Hematopoietic multipotent progenitor cell treated with erythropoietin and hydrocortisone succinate and interleukin-3 and kit ligand, for 4 days (in vitro differentiated cells): ENCODE results near the gene IL18BP.

ENCODE experiments used
- DNase-seq: peaks from one replicate; pipeline ENCODE4 v3.0.0-alpha.2; 2015

The IL18BP gene

DNA sequence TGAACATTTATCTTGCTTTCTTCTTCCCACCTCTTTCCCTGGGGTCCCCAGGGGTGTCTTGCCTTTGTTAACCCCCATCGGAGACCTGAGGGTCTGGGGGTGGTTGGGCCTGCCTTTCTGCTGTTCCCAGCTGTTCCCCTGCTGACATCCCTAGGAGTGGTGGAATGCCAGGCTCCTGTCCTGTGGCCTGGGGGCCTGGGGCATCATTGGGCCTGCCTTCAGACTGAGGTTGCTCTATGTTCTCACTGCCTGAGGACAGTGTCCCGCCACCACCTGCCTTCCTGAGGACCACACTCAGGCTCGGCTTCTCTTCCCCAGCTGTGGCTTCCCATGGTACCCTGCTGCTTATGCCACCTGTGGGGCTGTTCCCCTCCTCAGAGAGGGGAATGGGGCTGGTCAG, 1.1 kb upstream of the IL18BP start:
- no peak for DNase-seq

DNA sequence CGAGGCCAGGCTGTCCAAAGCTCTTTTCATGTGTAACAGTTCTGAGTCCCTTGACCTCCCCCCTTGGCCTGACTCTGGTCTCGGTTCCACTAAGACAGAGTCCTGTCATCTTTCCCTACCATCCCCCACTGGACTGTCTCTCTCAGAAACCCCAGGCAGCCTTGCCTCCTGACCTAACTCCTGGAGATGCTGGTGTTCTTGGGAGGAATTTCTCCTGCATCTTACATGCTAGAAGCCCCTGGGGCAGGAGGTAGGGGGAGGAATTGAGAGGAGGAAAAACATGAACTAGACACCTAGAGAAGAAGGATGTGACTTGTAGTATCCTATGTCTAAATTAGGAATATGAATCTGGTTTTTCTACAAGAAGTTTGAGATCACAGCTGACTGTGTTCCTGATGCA, 648 bp upstream of the IL18BP start:
- DNase-seq, result no peak

DNA sequence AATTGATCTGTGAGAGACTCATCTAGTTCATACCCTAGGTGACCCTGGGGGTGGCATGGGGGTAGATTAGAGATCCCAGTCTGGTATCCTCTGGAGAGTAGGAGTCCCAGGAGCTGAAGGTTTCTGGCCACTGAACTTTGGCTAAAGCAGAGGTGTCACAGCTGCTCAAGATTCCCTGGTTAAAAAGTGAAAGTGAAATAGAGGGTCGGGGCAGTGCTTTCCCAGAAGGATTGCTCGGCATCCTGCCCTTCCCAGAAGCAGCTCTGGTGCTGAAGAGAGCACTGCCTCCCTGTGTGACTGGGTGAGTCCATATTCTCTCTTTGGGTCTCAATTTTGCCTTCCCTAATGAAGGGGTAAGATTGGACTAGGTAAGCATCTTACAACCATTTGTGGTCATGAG, 653 bp downstream of the IL18BP start:
- DNase-seq, result no peak

DNA sequence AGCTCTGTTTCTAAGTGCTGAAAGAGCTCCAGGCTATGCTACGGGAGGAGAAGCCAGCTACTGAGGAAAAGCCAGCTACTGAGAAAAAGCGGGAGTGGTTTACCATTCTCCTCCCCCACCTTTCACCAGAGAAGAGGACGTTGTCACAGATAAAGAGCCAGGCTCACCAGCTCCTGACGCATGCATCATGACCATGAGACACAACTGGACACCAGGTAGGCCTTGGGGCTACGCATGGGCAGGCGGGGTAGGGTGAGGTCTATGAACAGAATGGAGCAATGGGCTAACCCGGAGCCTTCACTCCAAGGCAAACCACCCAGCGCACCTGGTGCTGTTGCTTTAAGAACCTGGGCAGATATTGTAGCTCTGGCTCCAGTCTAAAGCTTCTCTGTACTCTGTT, 1.1 kb downstream of the IL18BP start:
- peak; percentile 48 for DNase-seq

DNA sequence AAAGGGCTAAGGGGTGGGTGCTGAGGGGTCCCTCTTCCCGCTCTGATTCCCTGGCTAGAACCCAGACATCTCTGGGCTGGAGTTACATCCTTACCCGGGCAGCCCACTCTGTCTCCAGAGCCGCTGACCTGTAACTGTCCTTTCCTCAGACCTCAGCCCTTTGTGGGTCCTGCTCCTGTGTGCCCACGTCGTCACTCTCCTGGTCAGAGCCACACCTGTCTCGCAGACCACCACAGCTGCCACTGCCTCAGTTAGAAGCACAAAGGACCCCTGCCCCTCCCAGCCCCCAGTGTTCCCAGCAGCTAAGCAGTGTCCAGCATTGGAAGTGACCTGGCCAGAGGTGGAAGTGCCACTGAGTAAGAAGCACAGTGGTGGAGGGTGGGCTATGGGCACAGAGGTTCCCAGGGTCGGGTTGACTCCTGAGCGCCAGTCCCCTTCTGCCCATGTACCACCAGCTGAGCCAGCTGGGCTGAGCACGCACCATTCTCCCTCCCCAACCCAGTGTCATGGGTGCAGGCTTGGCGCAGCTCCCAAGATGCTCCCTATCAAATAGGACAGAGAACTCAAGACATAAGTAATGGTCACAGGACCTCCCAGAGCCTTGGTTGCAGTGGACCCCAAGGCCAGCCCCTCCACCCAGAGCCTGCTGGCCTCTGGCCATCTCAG, 1.6 kb downstream of the IL18BP start:
- no peak for DNase-seq

DNA sequence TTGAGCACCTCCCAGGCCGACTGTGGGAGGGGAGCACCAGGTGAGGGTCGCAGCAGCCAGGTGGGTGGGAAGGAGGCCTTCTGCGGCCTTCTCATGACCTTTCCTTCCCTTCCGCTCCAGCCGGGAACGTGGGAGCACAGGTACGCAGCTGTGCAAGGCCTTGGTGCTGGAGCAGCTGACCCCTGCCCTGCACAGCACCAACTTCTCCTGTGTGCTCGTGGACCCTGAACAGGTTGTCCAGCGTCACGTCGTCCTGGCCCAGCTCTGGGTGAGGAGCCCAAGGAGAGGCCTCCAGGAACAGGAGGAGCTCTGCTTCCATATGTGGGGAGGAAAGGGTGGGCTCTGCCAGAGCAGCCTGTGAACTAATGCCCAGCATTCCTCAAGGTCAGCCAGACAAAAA, 2.6 kb downstream of the IL18BP start:
- DNase-seq, result no peak

DNA sequence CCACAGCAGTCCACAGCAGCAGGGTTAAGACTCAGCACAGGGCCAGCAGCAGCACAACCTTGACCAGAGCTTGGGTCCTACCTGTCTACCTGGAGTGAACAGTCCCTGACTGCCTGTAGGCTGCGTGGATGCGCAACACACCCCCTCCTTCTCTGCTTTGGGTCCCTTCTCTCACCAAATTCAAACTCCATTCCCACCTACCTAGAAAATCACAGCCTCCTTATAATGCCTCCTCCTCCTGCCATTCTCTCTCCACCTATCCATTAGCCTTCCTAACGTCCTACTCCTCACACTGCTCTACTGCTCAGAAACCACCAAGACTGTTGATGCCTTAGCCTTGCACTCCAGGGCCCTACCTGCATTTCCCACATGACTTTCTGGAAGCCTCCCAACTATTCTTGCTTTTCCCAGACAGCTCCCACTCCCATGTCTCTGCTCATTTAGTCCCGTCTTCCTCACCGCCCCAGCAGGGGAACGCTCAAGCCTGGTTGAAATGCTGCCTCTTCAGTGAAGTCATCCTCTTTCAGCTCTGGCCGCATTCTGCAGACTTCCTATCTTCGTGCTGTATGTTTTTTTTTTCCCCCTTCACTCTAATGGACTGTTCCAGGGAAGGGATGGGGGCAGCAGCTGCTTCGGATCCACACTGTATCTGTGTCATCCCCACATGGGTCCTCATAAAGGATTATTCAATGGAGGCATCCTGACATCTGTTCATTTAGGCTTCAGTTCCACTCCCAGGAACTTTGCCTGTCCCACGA, 3.3 kb downstream of the IL18BP start:
- DNase-seq, result no peak

DNA sequence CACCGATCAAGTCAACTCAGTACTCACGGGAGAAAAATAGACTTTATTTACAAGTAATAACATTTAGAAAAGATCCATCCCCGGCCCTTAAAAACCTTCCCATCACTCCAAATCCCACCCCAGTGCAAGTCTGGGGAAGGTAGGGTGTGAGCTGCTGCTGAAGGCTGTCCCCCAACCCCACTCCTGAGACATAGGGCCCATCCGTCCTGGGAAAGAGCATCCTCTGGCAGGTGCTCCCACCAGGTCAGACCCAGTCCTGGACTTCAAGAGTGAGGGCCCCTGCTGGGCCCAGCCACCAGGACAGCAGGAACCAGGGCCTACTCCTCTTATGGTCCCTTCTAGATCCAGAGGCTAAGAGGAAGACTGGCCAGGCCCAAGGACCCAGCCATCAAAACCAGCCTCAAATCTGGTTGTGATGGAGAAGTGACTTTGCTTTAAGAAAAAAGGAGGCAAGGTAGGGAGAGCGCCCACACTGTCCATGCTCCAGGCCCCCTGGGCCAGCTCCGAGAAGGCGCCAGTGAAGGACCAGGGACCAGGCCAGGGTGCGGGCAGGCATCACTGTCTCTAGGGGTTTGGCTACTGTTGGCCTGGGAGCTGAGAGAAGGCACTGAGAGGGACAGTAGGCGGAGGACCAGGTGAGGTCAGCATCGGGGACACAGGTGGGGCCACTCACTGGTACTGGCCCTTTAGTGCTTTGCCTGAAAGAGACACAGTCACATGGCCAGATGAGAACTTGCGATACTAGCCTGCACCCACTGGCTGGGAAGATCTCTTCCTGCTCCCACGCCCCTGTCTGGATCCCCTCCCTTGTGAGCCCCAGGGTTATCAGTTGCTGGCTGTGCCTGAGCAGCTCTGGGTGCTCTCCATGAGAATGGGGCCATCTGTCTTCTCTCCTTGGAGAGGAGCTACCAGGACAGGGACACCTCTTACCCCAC, 4.4 kb downstream of the IL18BP start:
- no peak for DNase-seq

DNA sequence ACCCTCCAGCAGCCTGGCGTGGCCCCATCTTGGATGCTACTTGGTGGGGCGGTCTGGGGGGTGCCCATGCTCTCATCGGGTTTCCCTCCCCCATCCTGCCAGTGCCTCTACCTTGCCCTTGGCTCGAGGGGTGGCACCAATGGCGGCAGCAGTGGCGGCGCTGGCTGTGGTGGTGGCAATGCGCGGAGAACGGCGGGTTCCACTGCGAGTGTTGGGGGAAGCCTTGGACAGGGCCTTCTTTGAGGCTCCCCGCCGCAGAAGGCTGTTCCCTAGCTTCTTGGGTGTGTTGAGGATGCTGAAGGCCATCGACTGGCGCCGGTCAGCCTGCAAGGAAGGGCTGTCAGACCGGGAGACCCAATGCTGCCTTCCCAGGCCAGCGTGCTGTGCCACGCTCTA, 5.1 kb downstream of the IL18BP start:
- DNase-seq, result no peak

DNA sequence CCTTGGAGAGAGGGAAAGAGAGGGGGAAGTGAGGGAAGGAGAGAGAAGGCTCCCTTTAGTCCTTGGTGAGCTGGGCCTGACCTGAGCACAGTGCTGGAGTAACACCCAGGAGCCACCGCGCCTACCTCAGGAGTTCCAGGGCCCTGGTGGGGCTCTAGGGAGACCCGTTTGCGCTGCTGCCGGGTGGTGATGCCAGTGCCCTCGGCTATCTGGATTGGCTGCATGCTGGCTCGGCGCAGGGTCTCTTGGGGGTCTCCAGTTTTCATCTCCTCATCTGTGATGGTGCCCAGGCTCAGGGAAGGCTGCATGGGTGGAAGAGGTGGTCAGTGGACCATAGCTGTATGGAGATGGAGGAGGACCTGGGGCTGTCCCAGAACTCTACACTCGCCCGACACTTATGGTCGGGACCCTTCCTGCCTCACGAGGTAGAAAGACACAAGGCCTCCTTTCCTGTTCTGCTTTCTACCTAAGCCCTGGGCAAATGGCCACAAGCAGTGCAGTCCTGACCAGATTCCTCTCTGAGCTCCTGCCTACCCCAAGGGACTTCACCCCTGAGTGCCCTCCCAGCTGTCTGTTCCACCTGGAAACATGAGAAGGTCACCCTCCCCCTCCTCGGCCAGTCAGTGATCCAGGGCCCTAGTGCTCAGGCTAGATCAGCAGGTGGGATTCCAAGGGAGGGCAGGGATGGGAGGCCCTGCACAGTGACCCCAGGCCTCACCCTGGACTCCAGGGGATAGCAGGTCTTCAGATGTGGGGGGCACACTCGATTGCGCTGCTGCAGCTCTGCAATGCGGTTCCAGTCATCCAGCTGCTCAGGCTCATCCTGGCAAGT, 6.0 kb downstream of the IL18BP start:
- no peak for DNase-seq

DNA sequence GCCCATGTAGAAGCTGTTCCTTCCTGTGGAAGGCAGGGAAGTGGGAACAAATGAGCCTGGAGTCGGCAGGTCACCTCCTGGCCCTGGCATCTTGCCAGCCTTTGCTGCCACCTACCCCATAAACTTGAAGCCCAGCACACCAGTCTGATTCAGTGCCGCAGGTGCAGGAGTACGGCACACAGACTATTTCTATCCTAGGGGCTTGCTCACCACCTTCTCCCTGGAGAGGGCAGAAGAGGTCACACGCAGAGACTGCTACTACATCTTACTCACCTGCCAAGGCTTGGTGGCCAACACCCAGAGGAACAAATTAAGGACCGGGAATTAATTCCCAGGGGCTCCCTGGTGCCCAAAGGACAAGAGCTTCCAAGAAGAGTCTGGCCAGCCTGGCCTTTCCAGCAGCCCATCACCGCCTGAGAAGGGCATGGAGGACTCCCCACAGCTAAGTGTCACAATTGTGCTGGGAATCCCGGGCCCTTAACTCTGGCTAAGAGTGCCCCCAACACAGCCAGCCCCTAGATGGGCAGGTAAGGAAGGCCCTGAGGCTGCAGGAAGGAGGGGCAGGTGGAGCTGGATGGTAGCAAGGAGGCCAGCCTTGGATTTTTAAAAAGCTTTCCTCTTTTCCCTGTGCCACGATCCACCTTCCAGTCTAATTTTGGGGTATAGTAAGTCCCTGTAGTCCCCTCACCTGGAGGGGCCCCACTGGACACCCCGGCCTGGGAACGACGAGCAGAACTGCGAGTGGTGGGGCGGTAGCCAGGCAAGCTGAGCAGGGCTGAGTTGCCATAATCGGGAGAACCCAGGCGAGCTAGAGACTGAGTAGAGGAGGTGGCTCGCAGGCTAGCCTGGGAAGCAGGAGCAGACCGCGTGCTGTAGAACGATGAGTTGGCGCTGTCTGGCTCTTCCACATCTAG, 6.9 kb downstream of the IL18BP start:
- no peak for DNase-seq

DNA sequence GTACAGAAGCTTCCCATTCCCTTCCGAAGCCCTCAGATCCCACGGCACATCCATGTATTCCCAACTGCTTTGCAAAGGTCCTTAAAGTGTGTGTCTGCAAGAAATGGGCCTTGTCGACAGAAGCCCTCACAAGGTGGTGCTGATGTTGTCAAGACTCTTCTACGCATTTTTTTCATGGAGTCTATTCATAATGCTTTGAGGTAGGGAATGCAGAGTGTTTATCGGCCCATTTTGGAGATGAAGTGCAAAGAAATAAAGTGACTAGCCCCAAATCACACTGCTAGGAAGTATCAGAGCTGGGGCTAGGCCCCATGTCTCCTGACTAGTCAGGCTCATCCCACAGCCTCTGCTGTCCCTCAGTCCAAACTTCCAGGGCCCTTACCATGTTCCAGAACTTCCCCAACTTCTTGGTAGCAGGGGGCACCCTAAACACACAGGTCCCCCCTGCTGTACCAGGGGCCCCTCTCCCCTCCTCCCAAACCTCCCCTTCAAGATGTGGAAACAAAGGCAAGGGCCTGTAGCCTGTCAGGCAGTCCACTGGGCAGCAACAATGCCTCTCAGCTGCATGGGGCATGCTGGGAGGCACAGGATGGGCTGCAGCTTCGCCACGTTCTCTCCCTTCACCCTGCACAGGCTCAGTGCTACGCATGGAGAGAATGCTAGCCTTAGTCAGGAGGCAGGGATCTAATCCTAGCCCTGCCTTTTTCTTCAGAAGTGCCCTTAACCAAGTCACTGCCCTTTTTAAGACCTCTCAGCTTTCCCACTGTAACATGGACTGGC, 7.8 kb downstream of the IL18BP start:
- DNase-seq, result no peak

DNA sequence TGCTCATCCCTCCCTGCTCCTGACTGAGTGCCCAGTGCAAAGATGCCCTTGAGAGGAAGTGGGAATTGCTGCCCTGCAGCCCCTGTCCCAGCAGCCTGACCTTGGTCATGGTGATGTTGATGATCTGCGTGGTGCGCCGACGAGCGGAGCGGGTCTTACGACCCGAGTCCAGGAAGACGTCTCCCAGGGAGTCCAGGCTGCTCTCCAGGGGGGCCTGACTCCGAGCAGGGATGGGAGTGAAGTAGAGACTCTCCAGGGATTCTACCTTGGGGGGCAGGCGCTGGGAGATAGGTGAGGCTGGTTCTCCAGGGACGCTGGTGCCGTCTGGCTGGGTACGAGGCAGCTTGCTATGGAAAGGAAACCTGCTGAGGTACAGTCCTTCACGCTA, 8.4 kb downstream of the IL18BP start:
- no peak for DNase-seq

DNA sequence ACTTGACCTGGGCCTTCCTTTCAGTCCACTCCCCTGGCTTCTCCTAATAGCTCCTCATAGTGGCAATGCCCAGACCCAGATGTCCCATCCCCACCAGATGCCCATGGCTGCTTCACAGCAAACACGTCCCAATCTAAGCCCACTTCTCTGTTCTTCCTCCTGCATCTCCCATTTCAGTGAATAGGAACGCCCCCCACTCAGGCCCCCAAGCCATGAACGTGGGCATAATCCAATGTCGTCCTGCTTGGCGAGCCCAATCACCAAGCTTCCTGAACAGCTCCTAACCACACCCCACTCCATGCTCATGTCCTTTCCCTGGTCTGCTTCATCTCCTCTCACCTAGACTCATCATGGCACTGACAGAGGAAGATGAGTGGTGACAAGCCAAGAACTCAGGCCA, 8.9 kb downstream of the IL18BP start:
- no peak for DNase-seq

DNA sequence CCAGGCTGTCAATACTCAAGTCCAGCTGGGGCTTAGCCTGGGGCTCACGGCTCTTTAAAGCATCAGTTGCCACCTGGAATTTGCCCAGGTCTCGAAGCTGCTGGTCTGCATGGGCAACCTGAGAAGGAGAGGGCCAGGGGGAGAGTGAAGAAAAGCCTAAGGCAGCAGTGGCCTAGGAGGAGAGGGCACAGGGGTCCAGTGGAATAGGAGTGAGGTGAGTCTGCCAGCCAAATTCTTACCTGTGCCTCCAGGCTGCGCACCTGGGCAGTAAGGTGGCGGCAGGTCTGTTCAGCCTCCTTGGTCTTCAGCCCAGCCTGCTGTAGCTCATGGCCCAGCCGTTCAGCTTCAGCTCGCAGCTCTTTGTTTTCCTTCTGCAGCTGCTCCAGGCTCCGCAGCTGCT, 10.0 kb downstream of the IL18BP start:
- DNase-seq, result no peak

DNA sequence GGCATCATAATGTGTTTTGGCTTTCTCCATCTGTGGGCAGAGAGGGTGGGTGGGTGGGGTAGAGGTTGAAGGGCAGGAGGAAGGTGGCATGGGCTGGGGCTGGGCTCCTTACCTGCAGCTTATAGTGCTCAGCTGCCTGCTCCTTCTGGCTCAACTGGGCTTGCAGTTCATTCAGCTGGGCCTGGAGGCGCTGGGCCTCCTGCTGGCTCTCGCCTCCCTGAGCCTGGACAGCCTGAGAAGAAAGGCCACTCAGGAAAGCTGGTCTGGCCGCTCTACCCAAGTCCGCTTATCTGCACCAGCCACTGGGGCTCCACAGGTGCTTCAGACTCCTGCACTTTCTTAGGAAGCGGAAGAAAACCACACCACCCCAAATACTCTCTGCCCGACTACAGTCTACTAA, 10.4 kb downstream of the IL18BP start:
- no peak for DNase-seq

DNA sequence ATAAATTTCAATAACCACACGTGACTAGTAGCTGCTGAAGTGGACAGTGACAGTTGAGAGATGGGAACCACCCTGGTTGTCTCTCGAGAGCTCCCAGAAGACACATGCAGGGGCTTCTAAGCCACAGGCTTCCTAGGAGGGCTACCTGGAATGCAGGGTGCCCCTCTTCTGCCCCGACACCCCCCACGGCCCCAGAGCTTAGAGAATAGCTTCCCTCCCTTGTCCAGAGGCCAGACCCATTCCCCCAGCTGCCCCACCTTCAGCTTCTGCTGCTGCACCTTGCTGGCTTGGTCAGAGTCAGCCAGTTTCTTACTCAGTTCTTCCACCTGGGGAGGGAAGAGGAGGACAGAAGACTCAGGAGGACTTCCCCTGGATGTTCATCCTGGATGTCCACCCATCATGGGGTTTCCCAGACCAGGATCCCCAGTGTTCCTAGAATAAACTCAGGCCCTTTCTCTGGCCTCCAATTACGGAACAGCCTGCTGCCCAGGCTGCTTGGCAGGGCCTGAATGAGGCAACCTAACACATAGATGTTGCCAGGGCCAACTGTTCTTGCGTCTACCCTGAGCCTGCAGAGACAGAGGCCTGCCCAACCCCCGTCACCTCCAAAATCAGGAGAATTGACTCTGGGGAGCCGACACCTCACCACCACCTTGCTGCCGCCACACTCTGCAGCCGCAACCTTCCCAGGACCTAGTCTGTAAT, 12.0 kb downstream of the IL18BP start:
- no peak for DNase-seq

DNA sequence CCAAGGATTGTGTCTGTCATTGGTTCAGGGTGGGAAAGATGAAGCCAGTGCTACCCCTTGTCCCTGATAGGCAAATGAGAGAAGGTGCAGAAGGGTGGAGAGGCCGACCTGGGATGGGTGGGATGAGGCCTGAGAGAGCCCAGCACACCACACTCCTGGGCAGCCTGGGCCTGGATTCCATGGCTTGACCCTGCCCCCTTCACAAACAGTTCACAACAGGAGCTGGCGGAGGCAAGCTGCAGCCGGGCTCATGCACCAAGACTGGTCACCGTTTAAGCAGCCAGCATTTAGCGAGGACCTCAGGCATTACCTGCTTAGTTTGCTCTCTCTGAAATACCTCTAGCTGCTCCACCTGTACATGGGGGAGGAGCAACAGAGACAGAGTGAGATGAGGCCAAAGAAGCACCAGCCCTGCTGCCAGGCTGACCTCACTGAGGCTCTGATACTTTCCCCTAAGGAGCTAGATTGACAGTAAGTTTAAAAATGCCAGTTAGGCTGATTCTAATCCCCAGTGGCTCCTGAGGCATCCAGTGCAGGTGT, 13.5 kb downstream of the IL18BP start:
- DNase-seq, result no peak

DNA sequence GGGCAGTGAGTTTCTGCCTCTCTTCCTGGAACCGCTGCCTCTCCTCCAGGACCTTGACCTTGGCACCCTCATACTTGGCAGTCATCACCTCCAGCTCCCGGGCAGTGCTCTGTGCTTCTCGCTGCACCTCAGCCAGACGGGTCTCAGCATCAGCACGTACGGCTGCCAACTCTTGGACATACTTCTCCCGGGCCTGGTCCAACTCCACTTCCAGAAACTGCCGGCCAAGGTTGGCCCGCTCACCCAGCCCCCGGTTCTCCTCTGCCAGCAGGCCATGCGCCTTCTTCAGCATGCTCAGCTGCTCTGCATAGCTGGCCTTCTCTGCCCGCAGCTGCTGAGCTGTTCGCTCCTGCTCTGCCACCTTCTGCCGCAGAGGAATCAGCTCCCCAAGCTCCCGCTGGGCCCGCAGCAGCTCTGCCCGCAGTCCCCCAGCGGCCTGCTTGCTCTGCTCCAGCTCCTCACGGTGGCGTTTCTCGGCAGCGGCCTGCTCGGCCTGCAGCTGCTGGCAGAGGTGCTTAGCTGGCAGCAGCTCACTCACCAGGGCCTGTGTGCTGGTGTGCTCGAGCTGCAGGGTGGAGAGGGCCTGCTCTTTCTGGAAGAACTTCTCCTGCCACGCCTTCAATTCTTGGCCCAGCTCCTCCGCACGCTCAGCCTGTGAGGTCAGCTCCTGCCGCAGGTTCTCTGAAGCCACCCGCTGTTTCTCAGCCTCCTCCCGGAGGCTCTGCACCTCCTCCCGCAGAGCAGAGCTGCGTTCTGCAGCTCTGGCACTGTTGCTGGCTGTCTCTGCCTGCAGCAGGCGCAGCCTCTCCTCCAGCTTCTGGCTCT, 14.4 kb downstream of the IL18BP start:
- DNase-seq, result no peak
